ENCODE data around the gene TBL1XR1. TPM values are rescaled to one million over a fixed set of nuclear protein-coding genes. Genes with fewer than 3 reads are reported as not detected.

TBL1XR1 gene
- total RNA-seq = 142 and 160 TPM in 2 replicates

GRCh38 chr3:177197041-177197726 lies at the start of gene TBL1XR1:
TBL1XR1 (minus strand) TSS chr3:177197482; CDS start chr3:177064977, 132,505 bp downstream.

Small RNAs within 50 kb of the gene (small RNA-seq; reads per million reads assigned to genes)
- not detected for gene RF00019
- gene RNU6-681P = not detected
